Measurements from ENCODE around the gene CDKAL1. TPM values are rescaled to one million over a fixed set of nuclear protein-coding genes. Genes with fewer than 3 reads are reported as not detected.

CDKAL1 gene
- total RNA-seq, 1 donor from 2014 or later = 39.6 TPM

DNA sequence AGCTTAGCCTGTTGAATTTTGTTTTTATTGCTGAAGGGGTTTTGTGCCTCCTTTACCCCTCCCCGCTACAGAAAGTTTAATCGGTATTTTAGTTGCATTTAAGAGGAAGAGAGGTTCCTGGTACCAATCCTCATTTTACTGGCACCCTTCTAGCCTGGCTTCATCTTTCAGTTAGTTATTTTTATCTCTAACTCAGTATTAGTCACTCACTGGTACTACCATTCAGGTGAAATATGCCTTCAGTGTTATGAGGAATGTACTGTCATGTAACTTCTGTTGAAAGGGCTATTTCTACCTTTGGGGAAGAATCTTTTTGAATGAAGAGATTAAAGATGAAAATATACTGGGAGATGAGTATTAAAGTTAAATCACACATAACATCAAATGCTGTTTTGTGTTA lies 211.8 kb downstream of the CDKAL1 start:
- H2AFZ ChIP-seq (replicated peaks) = no peak overlapping the region
- no peaks in the 10 kb centered on the region for H3F3A ChIP-seq (ENCODE audit: low read depth)
- H3K27me3 Mint-ChIP-seq (ENCODE audit: insufficient read depth, low read depth) = no peaks in the 10 kb centered on the region
- no peak overlapping the region for H3K4me3 ChIP-seq
- peaks cover 18% of the 10 kb centered on the region for H3K36me3 Mint-ChIP-seq
- H3K36me3 ChIP-seq = no peaks in the 10 kb centered on the region
- H3K27ac ChIP-seq = no peak overlapping the region
- H3K9ac ChIP-seq = no peak overlapping the region
- H3K4me3 Mint-ChIP-seq = no peak overlapping the region
- no peaks in the 10 kb centered on the region for H3K4me1 ChIP-seq
- H3K9me3 Mint-ChIP-seq = peaks cover 9% of the 10 kb centered on the region
- H3K9me3 ChIP-seq (ENCODE audit: low read depth) = no peaks in the 10 kb centered on the region
- no peak overlapping the region for H3K27ac Mint-ChIP-seq
- no peaks in the 10 kb centered on the region for H3K27me3 ChIP-seq
- no peaks in the 10 kb centered on the region for H4K20me1 ChIP-seq (ENCODE audit: low read depth)
- TF ChIP-seq EZH2phosphoT487 (IDR thresholded peaks at IDR 0.05) (no peak), EZH2 (IDR thresholded peaks at IDR 0.05) (no peak)
- TF ChIP-seq, protein P1, sequence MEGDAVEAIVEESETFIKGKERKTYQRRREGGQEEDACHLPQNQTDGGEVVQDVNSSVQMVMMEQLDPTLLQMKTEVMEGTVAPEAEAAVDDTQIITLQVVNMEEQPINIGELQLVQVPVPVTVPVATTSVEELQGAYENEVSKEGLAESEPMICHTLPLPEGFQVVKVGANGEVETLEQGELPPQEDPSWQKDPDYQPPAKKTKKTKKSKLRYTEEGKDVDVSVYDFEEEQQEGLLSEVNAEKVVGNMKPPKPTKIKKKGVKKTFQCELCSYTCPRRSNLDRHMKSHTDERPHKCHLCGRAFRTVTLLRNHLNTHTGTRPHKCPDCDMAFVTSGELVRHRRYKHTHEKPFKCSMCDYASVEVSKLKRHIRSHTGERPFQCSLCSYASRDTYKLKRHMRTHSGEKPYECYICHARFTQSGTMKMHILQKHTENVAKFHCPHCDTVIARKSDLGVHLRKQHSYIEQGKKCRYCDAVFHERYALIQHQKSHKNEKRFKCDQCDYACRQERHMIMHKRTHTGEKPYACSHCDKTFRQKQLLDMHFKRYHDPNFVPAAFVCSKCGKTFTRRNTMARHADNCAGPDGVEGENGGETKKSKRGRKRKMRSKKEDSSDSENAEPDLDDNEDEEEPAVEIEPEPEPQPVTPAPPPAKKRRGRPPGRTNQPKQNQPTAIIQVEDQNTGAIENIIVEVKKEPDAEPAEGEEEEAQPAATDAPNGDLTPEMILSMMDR (IDR thresholded peaks at IDR 0.05) = no peak
- H3K4me1 Mint-ChIP-seq = no peaks in the 10 kb centered on the region
- H3K79me2 ChIP-seq (ENCODE audit: low read depth) = no peaks in the 10 kb centered on the region
- H3K4me2 ChIP-seq = no peak overlapping the region
- no peak for DNase-seq (ENCODE audit: low spot score)

DNA sequence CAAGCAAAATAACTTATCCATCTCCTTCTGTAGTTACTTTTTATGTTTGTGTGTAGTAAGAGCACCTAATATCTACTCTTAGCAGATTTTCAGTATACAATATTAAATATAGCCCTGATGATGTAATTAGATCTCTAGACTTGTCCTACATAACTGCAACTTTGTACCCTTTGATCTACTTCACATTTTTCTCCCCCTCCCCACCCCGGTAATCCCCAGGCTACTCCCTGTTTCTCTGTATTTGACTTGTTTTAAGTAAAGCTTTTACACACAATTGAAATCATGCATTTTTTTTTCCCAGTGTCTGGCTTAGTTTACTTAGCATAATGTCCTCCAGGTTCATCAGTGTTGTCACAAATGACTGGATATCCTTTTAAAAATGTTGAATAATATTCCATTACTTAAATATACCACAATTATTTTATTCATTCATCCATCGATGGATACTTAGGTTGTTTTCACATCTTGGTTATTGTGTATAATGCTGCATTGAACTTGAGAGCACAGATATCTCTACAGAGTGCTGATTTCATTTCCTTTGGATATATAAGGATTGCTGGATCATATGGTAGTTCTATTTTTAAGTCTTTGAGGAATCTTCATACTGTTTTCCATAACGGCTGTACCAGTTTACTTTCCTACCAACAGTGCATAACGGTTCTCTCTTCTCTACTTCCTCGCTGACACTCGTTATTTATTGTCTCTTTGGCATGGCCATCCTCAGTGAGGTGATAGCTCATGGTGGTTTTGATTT lies 212.7 kb downstream of the CDKAL1 start:
- H3K9ac ChIP-seq = no peak overlapping the region
- Mint-ChIP-seq H3K9me3 (peaks cover 9% of the 10 kb centered on the region), H3K27me3 (ENCODE audit: insufficient read depth, low read depth) (no peaks in the 10 kb centered on the region), H3K4me1 (no peaks in the 10 kb centered on the region), H3K36me3 (peaks cover 11% of the 10 kb centered on the region), H3K4me3 (no peak overlapping the region), H3K27ac (no peak overlapping the region)
- no peaks in the 10 kb centered on the region for H4K20me1 ChIP-seq (ENCODE audit: low read depth)
- no peaks in the 10 kb centered on the region for H3K79me2 ChIP-seq (ENCODE audit: low read depth)
- H2AFZ ChIP-seq (replicated peaks) = no peak overlapping the region
- no peaks in the 10 kb centered on the region for H3K36me3 ChIP-seq
- TF ChIP-seq, protein P1 (IDR thresholded peaks at IDR 0.05) = no peak
- TF ChIP-seq EZH2 (IDR thresholded peaks at IDR 0.05) (no peak), EZH2phosphoT487 (IDR thresholded peaks at IDR 0.05) (no peak)
- H3K4me2 ChIP-seq = no peak overlapping the region
- no peaks in the 10 kb centered on the region for H3F3A ChIP-seq (ENCODE audit: low read depth)
- no peak for DNase-seq (ENCODE audit: low spot score)
- no peak overlapping the region for H3K4me3 ChIP-seq
- no peaks in the 10 kb centered on the region for H3K27me3 ChIP-seq
- no peak overlapping the region for H3K27ac ChIP-seq
- no peaks in the 10 kb centered on the region for H3K9me3 ChIP-seq (ENCODE audit: low read depth)
- H3K4me1 ChIP-seq = no peaks in the 10 kb centered on the region

DNA sequence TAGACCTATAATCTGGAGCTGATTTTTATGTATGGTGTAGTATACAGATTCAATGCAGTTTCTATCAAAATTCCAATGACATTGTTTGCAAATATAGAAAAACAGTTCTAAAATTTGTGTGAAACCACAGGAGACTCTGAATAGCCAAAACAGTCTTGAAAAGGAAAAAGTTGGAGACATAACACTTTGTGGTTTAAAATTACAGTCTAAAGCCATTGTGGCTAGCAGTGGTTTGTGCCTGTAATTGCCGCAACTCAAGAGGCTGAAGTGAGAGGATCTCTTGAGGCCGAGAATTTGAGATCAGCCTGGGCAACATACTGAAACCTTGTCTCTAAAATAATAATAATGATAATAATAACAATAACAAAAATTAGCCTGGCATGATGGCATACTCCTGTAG lies 213.7 kb downstream of the CDKAL1 start:
- H3K27ac Mint-ChIP-seq = no peak overlapping the region

More for the DNA sequence above, 213.7 kb downstream of the CDKAL1 start:
- H2AFZ ChIP-seq (replicated peaks) = no peak overlapping the region
- H3K4me2 ChIP-seq = no peak overlapping the region
- no peak overlapping the region for H3K9ac ChIP-seq
- H3K36me3 ChIP-seq = no peaks in the 10 kb centered on the region
- no peak overlapping the region for H3K4me3 ChIP-seq
- no peaks in the 10 kb centered on the region for H3K4me1 Mint-ChIP-seq
- H3F3A ChIP-seq (ENCODE audit: low read depth) = no peaks in the 10 kb centered on the region
- no peak overlapping the region for H3K4me3 Mint-ChIP-seq
- no peaks in the 10 kb centered on the region for H3K27me3 ChIP-seq
- no peaks in the 10 kb centered on the region for H3K79me2 ChIP-seq (ENCODE audit: low read depth)
- peaks cover 10% of the 10 kb centered on the region for H3K36me3 Mint-ChIP-seq
- H3K4me1 ChIP-seq = no peaks in the 10 kb centered on the region
- no peaks in the 10 kb centered on the region for H4K20me1 ChIP-seq (ENCODE audit: low read depth)
- no peak overlapping the region for H3K27ac ChIP-seq
- no peak for DNase-seq (ENCODE audit: low spot score)
- H3K9me3 ChIP-seq (ENCODE audit: low read depth) = no peaks in the 10 kb centered on the region
- H3K27me3 Mint-ChIP-seq (ENCODE audit: insufficient read depth, low read depth) = no peaks in the 10 kb centered on the region
- peaks cover 9% of the 10 kb centered on the region for H3K9me3 Mint-ChIP-seq
- TF ChIP-seq, protein P1 (IDR thresholded peaks at IDR 0.05) = no peak
- no peak for TF ChIP-seq EZH2phosphoT487 (IDR thresholded peaks at IDR 0.05)
- TF ChIP-seq EZH2 (IDR thresholded peaks at IDR 0.05) = no peak

Data from neural progenitor cell (in vitro differentiated cells).